K562 (cell line): Measurements from ENCODE around the gene STK33. TPM values are rescaled to one million over a fixed set of nuclear protein-coding genes. Genes with fewer than 3 reads are reported as not detected.

Experiments
- ATAC-seq: fragments of 200-7000 bp; cut with Tn5 transposase; 3 replicates; pipeline ENCODE4 v1.9.1; 2020; ENCODE audit warnings: moderate library complexity
- BruUV-seq: library from RNA; stranded (reverse); fragments of 400-500 nt; replicated peaks from 2 replicates; lab custom pipeline; 2021; lab: Mats Ljungman, UMichigan
- CTCF ChIA-PET: fragments of 300-600 bp; formaldehyde crosslinking; extraction: SDS; loops from one replicate; lab custom pipeline; 2021; ENCODE audit warnings: low intra/inter-chr PET ratio; lab: Yijun Ruan, JAX
- POLR2A ChIA-PET: fragments of 300-600, 350-650 bp; sonication (Branson Sonifier 250); formaldehyde crosslinking; extraction: SDS; loops from one replicate; lab custom pipeline; 2021; ENCODE audit warnings: antibody characterized with exemption, inconsistent platforms; lab: Yijun Ruan, JAX
- DNase-seq, 4 experiments: peaks; one replicate each; pipeline versions ENCODE4 v3.0.0 to v3.0.0-alpha.2; 2011 to 2018; ENCODE audit warnings: low spot score in 3 of 4, mixed read lengths in 3 of 4; ENCODE audit errors: extremely low read depth in 1 of 4
- FAIRE-seq: peaks from 2 replicates; lab custom pipeline; 2011; peaks lifted over from hg19 to GRCh38; lab: Jason Lieb, UNC
- H2AFZ ChIP-seq: 2 replicates; pipeline ENCODE4 v1.6.0; 2011; ENCODE audit warnings: low read depth, low read length, control low read depth, inconsistent platforms
- H3K27ac ChIP-seq: fragments of 200-600 bp; 3 replicates; pipeline ENCODE4 v1.8.0; 2011; ENCODE audit warnings: low read depth, mild to moderate bottlenecking, control low read depth, inconsistent platforms, low read length, moderate library complexity, mixed read lengths; ENCODE audit errors: extremely low read depth
- H3K27me3 ChIP-seq, 2 experiments: fragments of 300-600 bp in 1 of 2; 2 replicates in 1 of 2; 3 replicates in 1 of 2; pipeline versions ENCODE4 v1.6.0 to v1.8.0; 2011; ENCODE audit warnings: inconsistent platforms in 2 of 2, low read length in 2 of 2, mild to moderate bottlenecking in 1 of 2, mixed read lengths in 1 of 2, moderate library complexity in 1 of 2; ENCODE audit not compliant: control insufficient read depth in 2 of 2, insufficient read depth in 2 of 2
- H3K36me3 ChIP-seq: fragments of 300-600 bp; 3 replicates; pipeline ENCODE4 v1.8.0; 2011; ENCODE audit warnings: mild to moderate bottlenecking, low read length, inconsistent platforms; ENCODE audit not compliant: control insufficient read depth, insufficient read depth
- H3K4me1 ChIP-seq, 2 experiments: fragments of 200-600 bp in 1 of 2; replicated peaks in 1 of 2; 2 replicates in 1 of 2; 3 replicates in 1 of 2; pipeline versions ENCODE4 v1.5.1 to v1.8.0; 2011; ENCODE audit warnings: inconsistent platforms in 2 of 2, low read length in 2 of 2, mild to moderate bottlenecking in 1 of 2, mixed read lengths in 1 of 2, moderate library complexity in 1 of 2; ENCODE audit not compliant: control insufficient read depth in 2 of 2, insufficient read depth in 2 of 2
- H3K4me2 ChIP-seq: 2 replicates; pipeline ENCODE4 v1.6.1; 2011; ENCODE audit warnings: low read length, control low read depth, inconsistent platforms, mixed read lengths; ENCODE audit not compliant: insufficient read depth
- H3K4me3 ChIP-seq: fragments of 200-600 bp; sonication (generic), shearing (Covaris generic); 2 replicates; pipeline ENCODE4 v1.5.1; 2016; ENCODE audit warnings: control low read depth, inconsistent platforms
- H3K79me2 ChIP-seq: fragments of 200-600 bp; 3 replicates; pipeline ENCODE4 v1.8.0; 2011; ENCODE audit warnings: low read length, inconsistent platforms; ENCODE audit not compliant: control insufficient read depth, insufficient read depth
- H3K9ac ChIP-seq, 2 experiments: 2 replicates each; pipeline versions ENCODE4 v1.6.0 to v1.6.1; 2011; ENCODE audit warnings: low read depth in 2 of 2, low read length in 2 of 2, control low read depth in 1 of 2, inconsistent platforms in 1 of 2, mild to moderate bottlenecking in 1 of 2, mixed read lengths in 1 of 2; ENCODE audit not compliant: insufficient read depth in 1 of 2
- H3K9me1 ChIP-seq: one replicate; pipeline ENCODE4 v1.6.0; 2011; ENCODE audit warnings: inconsistent platforms, mild to moderate bottlenecking, low read length, moderate library complexity; ENCODE audit not compliant: control insufficient read depth, insufficient read depth
- H3K9me3 ChIP-seq: replicated peaks from 2 replicates; pipeline ENCODE4 v1.5.1; 2011; ENCODE audit warnings: low read depth, low read length, inconsistent platforms; ENCODE audit not compliant: control insufficient read depth, insufficient read depth
- H4K20me1 ChIP-seq: replicated peaks from 2 replicates; pipeline ENCODE4 v1.6.1; 2011; ENCODE audit warnings: low read length, inconsistent platforms, mixed read lengths; ENCODE audit not compliant: control insufficient read depth, insufficient read depth
- BRF1 ChIP-seq: IDR thresholded peaks from 3 replicates; pipeline ENCODE4 v1.6.1; 2011; ENCODE audit warnings: borderline replicate concordance, mild to moderate bottlenecking; ENCODE audit not compliant: insufficient read length; ENCODE audit errors: extremely low read depth
- E4F1 ChIP-seq: fragments of 250-450 bp; sonication (Bioruptor Pico); IDR thresholded peaks from 2 replicates; pipeline ENCODE4 v1.5.0; 2021; ENCODE audit warnings: mild to moderate bottlenecking, borderline replicate concordance
- KLF13 ChIP-seq: fragments of 450-650 bp; IDR thresholded peaks from 2 replicates; pipeline ENCODE4 v1.6.1; 2016; ENCODE audit warnings: missing genetic modification characterization, low read depth, mild to moderate bottlenecking, missing compliant biosample characterization, moderate library complexity, borderline replicate concordance
- ZNF121 ChIP-seq: sonication (generic); formaldehyde crosslinking; conservative IDR thresholded peaks from 2 replicates; pipeline ENCODE4 v1.8.0; 2022; ENCODE audit warnings: missing genetic modification reagents
- ZNF3 ChIP-seq: fragments of 250-450 bp; sonication (Bioruptor Pico); IDR thresholded peaks from 2 replicates; pipeline ENCODE4 v1.5.0; 2021; ENCODE audit warnings: mild to moderate bottlenecking, moderate library complexity
- WGBS: fragments of 100-300 bp; shearing (Covaris generic); methylation state at CpG from one replicate; pipeline ENCODE4 v1.1.6; 2016; ENCODE audit warnings: low coverage, mixed read lengths; ENCODE audit not compliant: insufficient coverage; ENCODE audit errors: missing lambda C conversion rate; 5-methylcytosine and 5-hydroxymethylcytosine counted together
- in situ Hi-C: fragments of 300-500 bp; cut with MboI; formaldehyde crosslinking; loops from 4 replicates; pipeline ENCODE4 v1.15.0; 2018; ENCODE audit warnings: inconsistent platforms, mixed read lengths
- intact Hi-C: fragments of 100-400 bp; cut with micrococcal nuclease; formaldehyde crosslinking; loops from 2 replicates; pipeline ENCODE4 v1.14.2; 2022
- polyA plus RNA-seq, 8 experiments: library from polyadenylated mRNA; depleted of rRNA in 4 of 8; stranded (reverse) in 5 of 8; unstranded in 3 of 8; fragments of >200 nt; fragmentation: Nextera tagmentation in 2 of 8; fragmentation: Illumina TruSeq in 1 of 8; extraction: Ambion mirVana in 2 of 8; extraction: Trizol in 1 of 8; gene quantifications; 2 replicates each; pipeline versions ENCODE4 v1.2.1 to v1.2.3, GENCODE V29; 2011 to 2014; ENCODE audit warnings: inconsistent platforms in 1 of 8, missing spikeins in 1 of 8
- total RNA-seq, 7 experiments: library from RNA; depleted of rRNA in 6 of 7; stranded (reverse); fragments of >200 nt in 6 of 7; fragmentation: Illumina TruSeq in 2 of 7; extraction: Trizol in 2 of 7; gene quantifications; 2 replicates each; pipeline versions ENCODE4 v1.2.1 to v1.2.3, GENCODE V29; 2011 to 2021; ENCODE audit warnings: low replicate concordance in 1 of 7

STK33 gene
- total and polyA plus RNA-seq, 9 of the 15 experiments (the other 6 are each of a cell fraction or from before 2014, with no cell fraction given), result not detected

- CTCF ChIA-PET, result no interaction called here
- no peak for FAIRE-seq
- in situ Hi-C loops, result no loop called here
Observed at GRCh38 chr11:8429483-8429882, 164.5 kb downstream of the STK33 start.

More at GRCh38 chr11:8429483-8429882, 164.5 kb downstream of the STK33 start:
- no peak for TF ChIP-seq E4F1 (CRISPR knock-in tag)
- no peak for TF ChIP-seq KLF13 (tag)
- no peak for TF ChIP-seq ZNF3 (CRISPR knock-in tag)
- TF ChIP-seq BRF1, result no peak
- no peak for TF ChIP-seq ZNF121 (CRISPR knock-in tag)
- TF ChIP-seq, all 486 proteins: peak for 0
- no peak overlapping the region for H3K4me2 ChIP-seq
- intact Hi-C loops, result no loop called here
- no peaks in the 10 kb centered on the region for H3K79me2 ChIP-seq
- no TSS peak for BruUV-seq
- DNase-seq (no peak), ATAC-seq (no peak)
- POLR2A ChIA-PET, result no interaction called here
- H3K27me3 ChIP-seq, result no peaks in the 10 kb centered on the region
- H3K4me3 ChIP-seq, result no peak overlapping the region
- no peak overlapping the region for H3K27ac ChIP-seq
- H3K36me3 ChIP-seq, result no peaks in the 10 kb centered on the region
- WGBS, result 2% methylated on average over 5 of the region's 5 CpGs
- H3K9me3 ChIP-seq, result no peaks in the 10 kb centered on the region
- no peaks in the 10 kb centered on the region for H4K20me1 ChIP-seq
- no peak overlapping the region for H2AFZ ChIP-seq
- H3K4me1 ChIP-seq, result no peaks in the 10 kb centered on the region
- no peak overlapping the region for H3K9ac ChIP-seq
- H3K9me1 ChIP-seq, result no peaks in the 10 kb centered on the region
